Transverse colon (tissue), 4 donors: ENCODE results near the gene NECTIN4.

Source experiments
- CTCF ChIP-seq, 5 experiments: fragments of 200-600 bp in 3 of 5; fragments of 450-650 bp in 2 of 5; sonication (generic) in 3 of 5; IDR thresholded peaks; 1 replicate in 2 of 5; 2 replicates in 3 of 5; pipeline ENCODE4 v1.5.1; 2016 to 2017; ENCODE audit warnings: antibody characterized with exemption in 5 of 5, inconsistent platforms in 3 of 5, mild to moderate bottlenecking in 2 of 5, moderate library complexity in 1 of 5
- EP300 ChIP-seq: sonication (generic); formaldehyde crosslinking; IDR thresholded peaks from one replicate; pipeline ENCODE4 v1.6.1; 2017; ENCODE audit warnings: antibody characterized with exemption, low read depth
- POLR2AphosphoS5 ChIP-seq, 3 donors: sonication (generic); formaldehyde crosslinking; IDR thresholded peaks; one replicate each; pipeline ENCODE4 v1.6.1; 2016; ENCODE audit warnings: antibody characterized with exemption in 3 of 3

GRCh38 chr1:161061419-161061818 is 27.9 kb downstream of the NECTIN4 start:
- TF ChIP-seq CTCF (IDR thresholded peaks at IDR 0.05): no peak
- TF ChIP-seq EP300: no peak
- TF ChIP-seq POLR2AphosphoS5 (IDR thresholded peaks at IDR 0.05): no peak
